Activated CD8-positive, alpha-beta memory T cell treated with anti-CD3 and anti-CD28 coated beads, Interleukin-2, amount 50 U/mL, for 24 hours (primary cell): ENCODE data around the gene PGD.
"Not testable (repeated sequence)": the region's sequence is repeated elsewhere in the genome, so short reads cannot be mapped to it uniquely, and the experiment has no call there.

Experiments
- DNase-seq: peaks from one replicate; pipeline ENCODE4 v3.0.0-alpha.2; 2020; ENCODE audit errors: extremely low read depth

The PGD gene

GRCh38 chr1:10437052-10437451 is 38.2 kb downstream of the PGD start:
- DNase-seq, result no peak

- DNase-seq, result no peak
Observed at GRCh38 chr1:10438677-10439163, 39.9 kb downstream of the PGD start.

GRCh38 chr1:10440305-10440704 is 41.4 kb downstream of the PGD start:
- DNase-seq, result no peak

- DNase-seq, result no peak
Observed at GRCh38 chr1:10440794-10441193, 41.9 kb downstream of the PGD start.

GRCh38 chr1:10444248-10444647 is 45.4 kb downstream of the PGD start:
- DNase-seq, result no peak

GRCh38 chr1:10444795-10445397 is 46.0 kb downstream of the PGD start:
- no peak for DNase-seq

- no peak for DNase-seq
Observed at GRCh38 chr1:10446790-10447422, 48.0 kb downstream of the PGD start.

GRCh38 chr1:10449751-10450150 is 50.9 kb downstream of the PGD start, which contains the start of gene CORT:
Gene CORT (plus strand): TSS chr1:10450031. CDS start chr1:10450224, 193 bp downstream.
- DNase-seq, result no peak

GRCh38 chr1:10450156-10450814 is 51.4 kb downstream of the PGD start:
- no peak for DNase-seq

- DNase-seq, result no peak
Observed at GRCh38 chr1:10450836-10451235, 52.0 kb downstream of the PGD start.

- DNase-seq, result no peak
Observed at GRCh38 chr1:10451287-10451686, 52.4 kb downstream of the PGD start.

- DNase-seq, result no peak
Observed at GRCh38 chr1:10456048-10456447, 57.2 kb downstream of the PGD start.

- no peak for DNase-seq
Observed at GRCh38 chr1:10456661-10457060, 57.8 kb downstream of the PGD start.

GRCh38 chr1:10457462-10457861 is 58.6 kb downstream of the PGD start:
- DNase-seq, result not testable (repeated sequence)

GRCh38 chr1:10457875-10458274 is 59.0 kb downstream of the PGD start:
- no peak for DNase-seq

- no peak for DNase-seq
Observed at GRCh38 chr1:10459184-10459583, 60.3 kb downstream of the PGD start.

GRCh38 chr1:10467078-10467477 is 68.2 kb downstream of the PGD start:
- DNase-seq, result no peak

- no peak for DNase-seq
Observed at GRCh38 chr1:10470043-10470442, 71.2 kb downstream of the PGD start.
